ENCODE measurements around the gene C1QTNF4. TPM values are rescaled to one million over a fixed set of nuclear protein-coding genes. Genes with fewer than 3 reads are reported as not detected.

Gene C1QTNF4
- total and polyA plus RNA-seq, 7 experiments from 2014 or later = 0.36 to 2.3 (median 1.0) TPM; not detected in 2

Other genes with a start within 250 kb of the C1QTNF4 start
- under 1 TPM in 2 of 5 experiments, not detected in 3; 0.16 to 0.86 TPM for gene MYBPC3, start 241.7 kb downstream of the C1QTNF4 start, total RNA-seq
- not detected for gene MYBPC3, start 241.7 kb downstream of the C1QTNF4 start, polyA plus RNA-seq
- gene SPI1, start 215.9 kb downstream of the C1QTNF4 start, total RNA-seq = 100 to 1,000 TPM in 1 of 5 experiments, 10 to 100 TPM in 1, 1 to 10 TPM in 2, not detected in 1; 5.0 to 247 (median 17.8) TPM
- gene SPI1, start 215.9 kb downstream of the C1QTNF4 start, polyA plus RNA-seq = under 1 TPM in 1 of 2 donors, not detected in 1; 0.27 TPM
- gene SLC39A13, start 185.8 kb downstream of the C1QTNF4 start, total RNA-seq = 10 to 100 TPM; 29.9 to 60.4 (median 45.1) TPM
- gene SLC39A13, start 185.8 kb downstream of the C1QTNF4 start, polyA plus RNA-seq = 10 to 100 TPM; 21.4 to 40.7 TPM
- 100 to 1,000 TPM in 1 of 5 experiments, 10 to 100 TPM in 4; 42.2 to 149 (median 51.3) TPM for gene PSMC3, start 168.0 kb downstream of the C1QTNF4 start, total RNA-seq
- gene PSMC3, start 168.0 kb downstream of the C1QTNF4 start, polyA plus RNA-seq = 100 to 1,000 TPM; 106 to 128 TPM
- 1 to 10 TPM in 4 of 5 experiments, under 1 TPM in 1; 0.99 to 1.7 (median 1.4) TPM for gene RAPSN, start 145.3 kb downstream of the C1QTNF4 start, total RNA-seq
- gene RAPSN, start 145.3 kb downstream of the C1QTNF4 start, polyA plus RNA-seq = not detected
- 100 to 1,000 TPM; 107 to 148 (median 129) TPM for gene CELF1, start 41.3 kb downstream of the C1QTNF4 start, total RNA-seq
- gene CELF1, start 41.3 kb downstream of the C1QTNF4 start, polyA plus RNA-seq = 10 to 100 TPM; 41.1 to 76.4 TPM
- gene PTPMT1, start 28.8 kb downstream of the C1QTNF4 start, total RNA-seq = 10 to 100 TPM; 20.5 to 32.9 (median 22.7) TPM
- gene PTPMT1, start 28.8 kb downstream of the C1QTNF4 start, polyA plus RNA-seq = 10 to 100 TPM; 67.3 to 72.9 TPM
- gene KBTBD4, start 15.4 kb downstream of the C1QTNF4 start, total RNA-seq = 10 to 100 TPM; 15.0 to 26.5 (median 20.9) TPM
- 10 to 100 TPM; 43.8 to 47.2 TPM for gene KBTBD4, start 15.4 kb downstream of the C1QTNF4 start, polyA plus RNA-seq
- 100 to 1,000 TPM in 2 of 5 experiments, 10 to 100 TPM in 3; 68.6 to 116 (median 85.2) TPM for gene NDUFS3, start 15.3 kb downstream of the C1QTNF4 start, total RNA-seq
- 100 to 1,000 TPM; 114 to 115 TPM for gene NDUFS3, start 15.3 kb downstream of the C1QTNF4 start, polyA plus RNA-seq
- 1 to 10 TPM in 1 of 5 experiments, under 1 TPM in 3, not detected in 1; 0.21 to 1.0 (median 0.30) TPM for gene FAM180B, start 7.7 kb downstream of the C1QTNF4 start, total RNA-seq
- gene FAM180B, start 7.7 kb downstream of the C1QTNF4 start, polyA plus RNA-seq = not detected
- 10 to 100 TPM; 19.8 to 88.6 (median 21.1) TPM for gene MTCH2, start 48.1 kb upstream of the C1QTNF4 start, total RNA-seq
- 10 to 100 TPM; 46.8 to 51.6 TPM for gene MTCH2, start 48.1 kb upstream of the C1QTNF4 start, polyA plus RNA-seq
- 10 to 100 TPM in 1 of 5 experiments, 1 to 10 TPM in 4; 4.7 to 11.3 (median 8.1) TPM for gene AGBL2, start 121.0 kb upstream of the C1QTNF4 start, total RNA-seq
- 1 to 10 TPM in 1 of 2 donors, under 1 TPM in 1; 0.33 to 1.8 TPM for gene AGBL2, start 121.0 kb upstream of the C1QTNF4 start, polyA plus RNA-seq
- gene FNBP4, start 172.9 kb upstream of the C1QTNF4 start, total RNA-seq = 100 to 1,000 TPM; 143 to 347 (median 280) TPM
- gene FNBP4, start 172.9 kb upstream of the C1QTNF4 start, polyA plus RNA-seq = 10 to 100 TPM; 49.0 to 54.4 TPM

All from naive thymus-derived CD4-positive, alpha-beta T cell (primary cell).